WI38 (cell line): ENCODE measurements around the gene PTGES3L.
"Not testable (repeated sequence)": the region's sequence is repeated elsewhere in the genome, so short reads cannot be mapped to it uniquely, and the experiment has no call there.

ENCODE experiments used
- H3K4me3 ChIP-seq: 2 replicates; pipeline ENCODE4 v1.5.1; 2011; ENCODE audit warnings: low read depth, mild to moderate bottlenecking, control low read depth, low read length
- CTCF ChIP-seq: IDR thresholded peaks from 2 replicates; pipeline ENCODE4 v1.5.1; 2012; ENCODE audit warnings: low read depth, mild to moderate bottlenecking, control low read depth, low read length

The PTGES3L gene

DNA sequence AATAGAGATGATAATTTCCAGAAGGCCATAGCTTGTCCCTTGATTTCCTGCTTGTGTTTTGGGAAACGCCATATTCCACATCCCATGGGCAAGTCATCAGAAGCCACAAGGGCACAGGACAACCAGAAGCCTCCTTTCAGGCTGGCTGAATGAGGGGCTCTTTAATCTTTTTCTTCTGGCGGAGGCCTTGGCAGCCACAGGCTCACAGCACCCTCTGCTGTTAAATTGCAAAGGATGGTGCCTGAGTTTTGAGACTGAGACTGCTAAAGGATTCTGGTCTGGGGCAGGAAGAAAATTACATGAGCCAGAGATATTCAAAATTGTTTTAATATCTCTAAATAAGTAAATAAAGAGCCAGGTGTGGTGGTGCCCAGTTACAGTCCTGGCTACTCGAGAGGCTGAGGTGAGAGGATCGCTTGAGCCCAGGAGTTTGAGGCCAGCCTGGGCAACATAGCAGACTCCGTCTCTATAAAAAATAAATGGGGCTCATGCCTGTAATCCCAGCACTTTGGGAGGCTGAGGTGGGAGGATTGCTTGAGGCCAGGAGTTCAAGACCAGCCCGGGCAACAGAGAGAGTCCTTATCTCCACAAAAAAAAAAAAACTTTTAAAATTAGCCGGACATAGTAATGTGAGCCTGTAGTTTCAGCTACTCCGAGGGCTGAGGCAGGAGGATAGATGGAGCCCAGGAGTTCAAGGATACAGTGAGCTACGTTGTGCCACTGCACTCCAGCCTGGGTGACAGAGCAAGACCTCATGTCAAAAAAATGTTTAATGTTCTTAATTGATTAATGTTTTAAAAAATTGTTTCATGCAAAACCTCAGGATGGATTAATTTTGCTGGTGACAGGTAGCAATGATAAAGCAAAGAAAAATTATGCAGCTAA is 41.9 kb downstream of the PTGES3L start:
- TF ChIP-seq CTCF = peak; percentile 72
- H3K4me3 ChIP-seq = no peak overlapping the region

- no peak; the same call in 1 of the 2 replicates for TF ChIP-seq CTCF
- no peak overlapping the region for H3K4me3 ChIP-seq
These were observed 50.4 kb downstream of the PTGES3L start for GRCh38 chr17:42929497-42929844.

DNA sequence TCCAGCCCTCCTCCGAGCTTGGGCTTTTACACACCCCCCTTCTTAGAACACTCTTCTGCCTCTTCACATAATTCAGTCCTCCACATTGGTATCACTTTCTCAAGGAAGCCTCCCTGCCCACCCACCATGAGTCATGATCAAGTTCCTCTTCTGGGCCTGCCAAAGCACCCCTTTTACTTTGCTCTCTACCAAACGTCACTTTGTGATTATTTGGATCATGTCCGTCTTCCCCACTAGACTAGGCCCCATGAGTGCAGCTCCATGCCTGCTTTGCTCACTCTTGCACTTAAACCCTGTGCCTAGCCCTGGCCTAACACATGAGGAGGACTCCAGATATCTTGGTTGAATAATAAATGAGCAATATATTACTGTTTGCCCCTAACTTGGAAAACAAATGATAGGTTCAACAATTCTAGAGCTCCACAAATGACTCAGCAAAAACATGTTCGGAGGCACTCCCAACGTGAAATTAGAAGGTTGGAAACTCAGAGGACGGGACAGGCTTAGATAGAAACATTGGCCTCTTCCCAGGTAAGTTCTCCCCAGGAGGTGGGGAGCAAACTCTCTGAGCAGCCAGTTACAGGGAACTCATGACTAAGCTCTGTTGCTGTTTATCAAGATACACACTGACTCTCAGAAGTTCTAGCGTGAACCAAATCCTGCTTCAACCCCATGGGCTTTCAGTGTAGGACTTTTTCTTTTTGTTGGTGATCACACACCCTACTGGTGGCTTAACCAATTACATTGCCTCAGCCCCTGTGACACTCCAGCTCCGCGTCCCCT is 51.0 kb downstream of the PTGES3L start:
- no peak overlapping the region for H3K4me3 ChIP-seq
- peak; percentile 58; the same call in 1 of the 2 replicates for TF ChIP-seq CTCF

GRCh38 chr17:42924891-42925290 is 55.0 kb downstream of the PTGES3L start:
- no peak overlapping the region for H3K4me3 ChIP-seq
- TF ChIP-seq CTCF = no peak

DNA sequence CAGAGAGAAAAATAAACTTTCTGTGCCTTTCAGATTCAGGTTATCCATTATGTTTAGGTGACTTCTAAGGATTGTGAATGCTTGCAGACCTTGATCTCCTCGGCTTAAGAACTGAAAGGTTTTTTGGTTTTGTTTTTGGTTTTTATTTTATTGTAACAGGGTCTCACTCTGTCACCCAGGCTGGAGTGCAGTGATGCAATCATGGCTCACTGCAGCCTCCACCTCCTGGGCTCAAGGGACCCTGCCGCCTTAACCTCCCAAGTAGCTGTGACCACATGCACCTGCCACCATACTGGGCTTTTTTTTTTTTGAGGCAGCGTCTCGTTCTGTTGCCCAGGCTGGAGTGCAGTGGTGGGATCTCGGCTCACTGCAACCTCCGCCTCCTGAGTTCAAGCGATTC is 56.4 kb downstream of the PTGES3L start:
- not testable (repeated sequence) for H3K4me3 ChIP-seq

- no peak for TF ChIP-seq CTCF
- H3K4me3 ChIP-seq = no peak overlapping the region
These were observed 57.6 kb downstream of the PTGES3L start for GRCh38 chr17:42922294-42922693.

- no peak overlapping the region for H3K4me3 ChIP-seq
- no peak for TF ChIP-seq CTCF
These were observed 59.0 kb downstream of the PTGES3L start for GRCh38 chr17:42920922-42921321.
